BJ (cell line): Measurements from ENCODE around the gene GLRA1. TPM values are rescaled to one million over a fixed set of nuclear protein-coding genes. Genes with fewer than 3 reads are reported as not detected.

Experiments
- CTCF ChIA-PET: fragments of 350-600 bp; formaldehyde crosslinking; extraction: SDS; loops from one replicate; lab custom pipeline; 2021; ENCODE audit warnings: antibody characterized with exemption, inconsistent platforms; lab: Yijun Ruan, JAX
- POLR2A ChIA-PET: fragments of 300-600 bp; sonication (Branson Sonifier 250); formaldehyde crosslinking; extraction: SDS; loops from one replicate; lab custom pipeline; 2021; ENCODE audit warnings: antibody characterized with exemption; lab: Charles Lee
- DNase-seq: peaks from one replicate; pipeline ENCODE4 v3.0.0-alpha.2; 2011; ENCODE audit warnings: low read depth
- H3K27me3 ChIP-seq: 2 replicates; pipeline ENCODE4 v1.6.0; 2011; ENCODE audit warnings: low read length; ENCODE audit not compliant: control insufficient read depth, insufficient read depth
- H3K36me3 ChIP-seq: 2 replicates; pipeline ENCODE4 v1.5.1; 2011; ENCODE audit warnings: low read length; ENCODE audit not compliant: control insufficient read depth, insufficient read depth
- H3K4me3 ChIP-seq: 2 replicates; pipeline ENCODE4 v1.5.1; 2011; ENCODE audit warnings: low read depth, mild to moderate bottlenecking, control low read depth, low read length
- CTCF ChIP-seq: IDR thresholded peaks from 2 replicates; pipeline ENCODE4 v1.5.1; 2011; ENCODE audit warnings: low read depth, mild to moderate bottlenecking, control low read depth, inconsistent platforms, low read length, moderate library complexity; ENCODE audit not compliant: insufficient read depth
- polyA plus RNA-seq: library from polyadenylated mRNA; depleted of rRNA; stranded (reverse); fragments of >200 nt; gene quantifications from 2 replicates; pipeline ENCODE4 v1.2.3, GENCODE V29; 2011

GLRA1 gene
- polyA plus RNA-seq, 1 experiment: not detected

- POLR2A ChIA-PET: no interaction called here
- Histone ChIP-seq H3K4me3 (no peak overlapping the region), H3K27me3 (no peaks in the 10 kb centered on the region), H3K36me3 (no peaks in the 10 kb centered on the region)
- no peak for DNase-seq
- CTCF ChIA-PET: no interaction called here
- no peak for TF ChIP-seq CTCF
These were observed 103.7 kb downstream of the GLRA1 start for GRCh38 chr5:151820903-151821302.

- H3K4me3 ChIP-seq: no peak overlapping the region
- H3K36me3 ChIP-seq: no peaks in the 10 kb centered on the region
- TF ChIP-seq CTCF: no peak
- no peaks in the 10 kb centered on the region for H3K27me3 ChIP-seq
- POLR2A ChIA-PET: no interaction called here
- CTCF ChIA-PET: interaction anchor here (2.4 kb wide), 1 partner anchor 323 kb away, joined by 9 read pairs; no protein-coding TSS in a partner anchor
- no peak for DNase-seq
These were observed 104.4 kb downstream of the GLRA1 start for GRCh38 chr5:151820271-151820670.

- CTCF ChIA-PET: interaction anchor here (2.4 kb wide), 1 partner anchor 323 kb away, joined by 9 read pairs; no protein-coding TSS in a partner anchor
- DNase-seq: no peak
- Histone ChIP-seq H3K27me3 (no peaks in the 10 kb centered on the region), H3K4me3 (no peak overlapping the region), H3K36me3 (0 out of 2 replicates have a peak, but pooled peaks cover 2% of the 10 kb centered on the region)
- POLR2A ChIA-PET: no interaction called here
- TF ChIP-seq CTCF: no peak
These were observed 104.8 kb downstream of the GLRA1 start for GRCh38 chr5:151819830-151820229.

- TF ChIP-seq CTCF: no peak
- no peaks in the 10 kb centered on the region for H3K27me3 ChIP-seq
- peaks cover 5% of the 10 kb centered on the region for H3K36me3 ChIP-seq
- no peak for DNase-seq
- CTCF ChIA-PET: interaction anchor here (1.0 to 3.1 kb wide), 3 partner anchors 9 to 328 kb away, joined by 4 to 22 read pairs (median 18); no protein-coding TSS in a partner anchor
- no peak overlapping the region for H3K4me3 ChIP-seq
- POLR2A ChIA-PET: no interaction called here
These were observed 109.6 kb downstream of the GLRA1 start for GRCh38 chr5:151815051-151815450.

GRCh38 chr5:151812757-151813309 lies 111.8 kb downstream of the GLRA1 start:
- Histone ChIP-seq H3K27me3 (no peaks in the 10 kb centered on the region), H3K36me3 (peaks cover 6% of the 10 kb centered on the region), H3K4me3 (no peak overlapping the region)
- DNase-seq: no peak
- CTCF ChIA-PET: no interaction called here
- POLR2A ChIA-PET: no interaction called here
- no peak for TF ChIP-seq CTCF
